ENCODE data around the gene CRLF2.
"Not testable (repeated sequence)": the region's sequence is repeated elsewhere in the genome, so short reads cannot be mapped to it uniquely, and the experiment has no call there.

The CRLF2 gene

DNA sequence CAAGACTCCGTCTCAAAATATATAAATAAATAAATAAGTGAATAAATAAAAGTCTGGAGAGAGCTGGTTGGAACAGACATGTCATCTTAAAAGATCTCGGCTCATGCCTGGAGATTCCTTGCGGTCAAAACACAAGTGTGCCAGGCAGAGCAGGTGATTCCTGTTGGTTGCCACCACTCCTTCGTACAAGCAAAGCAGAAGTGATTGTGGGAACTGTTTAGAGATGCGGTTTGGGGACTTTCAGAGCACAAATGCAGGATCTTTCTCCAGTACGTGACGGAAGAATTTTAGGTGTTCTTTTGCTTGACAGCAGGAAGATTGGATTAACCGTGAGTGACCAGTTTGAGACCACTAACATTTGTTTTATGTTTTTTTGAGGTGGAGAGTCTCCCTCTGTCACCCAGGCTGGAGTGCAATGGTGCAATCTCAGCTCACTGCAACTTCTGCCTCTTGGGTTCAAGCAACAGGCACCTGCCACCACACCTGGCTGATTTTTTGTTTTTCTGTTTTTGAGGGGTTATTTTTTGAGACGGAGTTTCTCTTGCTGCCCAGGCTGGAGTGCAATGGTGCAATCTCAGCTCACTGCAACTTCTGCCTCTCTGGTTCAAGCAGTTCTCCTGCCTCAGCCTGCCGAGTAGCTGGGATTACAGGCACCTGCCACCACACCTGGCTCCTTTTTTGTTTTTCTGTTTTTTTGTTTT is 2.8 kb upstream of the CRLF2 start:
- DNase-seq (ENCODE audit: insufficient read length, low spot score): no peak
- FAIRE-seq: no peak

DNA sequence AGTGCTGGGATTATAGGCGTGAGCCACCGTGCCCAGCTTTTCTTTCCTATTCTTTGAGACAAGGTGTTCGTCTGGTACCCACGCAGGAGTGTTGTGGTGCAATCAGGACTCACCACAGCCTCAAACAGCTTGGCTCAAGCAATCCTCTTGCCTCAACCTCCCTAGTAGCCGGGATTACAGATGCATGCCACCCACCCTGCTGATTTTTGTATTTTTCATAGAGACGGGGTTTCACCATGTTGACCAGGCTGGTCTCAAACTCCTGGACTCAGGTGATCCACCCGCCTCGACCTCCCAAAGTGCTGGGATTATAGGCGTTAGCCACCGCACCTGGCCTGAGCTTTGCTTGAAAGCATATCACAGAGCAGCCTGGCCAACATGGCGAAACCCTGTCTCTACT is 1.5 kb upstream of the CRLF2 start:
- no peak for FAIRE-seq
- DNase-seq (ENCODE audit: insufficient read length, low spot score): no peak

DNA sequence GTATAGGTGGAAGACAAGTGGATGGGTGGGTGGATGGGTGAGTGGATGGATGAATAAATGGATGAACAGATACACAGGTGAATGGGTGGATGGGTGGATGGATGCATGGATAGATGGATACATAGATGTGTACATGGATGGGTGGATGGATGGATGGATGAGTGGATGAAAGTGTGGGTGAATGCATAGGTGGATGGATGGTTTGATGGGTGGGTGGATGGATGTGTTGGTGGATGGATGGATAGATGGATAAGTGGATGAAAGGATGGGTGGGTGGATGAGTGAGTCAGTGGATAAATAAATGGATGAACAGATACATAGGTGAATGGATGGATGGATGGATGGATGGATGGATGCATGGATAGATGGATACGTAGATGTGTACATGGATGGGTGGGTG is 1.6 kb downstream of the CRLF2 start:
- no peak for FAIRE-seq
- no peak for DNase-seq (ENCODE audit: insufficient read length, low spot score)

DNA sequence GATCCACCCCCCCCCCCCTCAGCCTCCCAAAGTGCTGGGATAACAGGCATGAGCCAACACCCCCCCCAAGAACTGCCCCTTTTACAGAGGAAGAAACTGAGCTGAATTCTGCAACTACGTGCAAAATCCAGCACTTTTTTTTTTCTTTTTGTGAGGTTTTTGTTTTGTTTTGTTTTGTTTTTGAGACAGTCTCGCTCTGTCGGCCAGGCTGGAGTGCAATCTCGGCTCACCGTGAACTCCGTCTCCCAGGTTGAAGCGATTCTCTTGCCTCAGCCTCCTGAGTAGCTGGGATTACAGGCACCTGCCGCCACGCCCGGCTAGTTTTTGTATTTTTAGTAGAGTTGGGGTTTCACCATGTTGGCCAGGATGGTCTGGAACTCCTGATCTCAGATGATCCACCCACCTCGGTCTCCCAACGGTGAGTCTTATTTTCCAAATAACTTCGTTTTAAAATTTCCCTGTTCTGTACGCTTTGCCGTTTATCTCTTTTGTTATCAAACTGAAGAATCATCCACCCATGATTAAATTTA is 4.9 kb downstream of the CRLF2 start:
- DNase-seq (ENCODE audit: insufficient read length, low spot score) (no peak), FAIRE-seq (no peak)

DNA sequence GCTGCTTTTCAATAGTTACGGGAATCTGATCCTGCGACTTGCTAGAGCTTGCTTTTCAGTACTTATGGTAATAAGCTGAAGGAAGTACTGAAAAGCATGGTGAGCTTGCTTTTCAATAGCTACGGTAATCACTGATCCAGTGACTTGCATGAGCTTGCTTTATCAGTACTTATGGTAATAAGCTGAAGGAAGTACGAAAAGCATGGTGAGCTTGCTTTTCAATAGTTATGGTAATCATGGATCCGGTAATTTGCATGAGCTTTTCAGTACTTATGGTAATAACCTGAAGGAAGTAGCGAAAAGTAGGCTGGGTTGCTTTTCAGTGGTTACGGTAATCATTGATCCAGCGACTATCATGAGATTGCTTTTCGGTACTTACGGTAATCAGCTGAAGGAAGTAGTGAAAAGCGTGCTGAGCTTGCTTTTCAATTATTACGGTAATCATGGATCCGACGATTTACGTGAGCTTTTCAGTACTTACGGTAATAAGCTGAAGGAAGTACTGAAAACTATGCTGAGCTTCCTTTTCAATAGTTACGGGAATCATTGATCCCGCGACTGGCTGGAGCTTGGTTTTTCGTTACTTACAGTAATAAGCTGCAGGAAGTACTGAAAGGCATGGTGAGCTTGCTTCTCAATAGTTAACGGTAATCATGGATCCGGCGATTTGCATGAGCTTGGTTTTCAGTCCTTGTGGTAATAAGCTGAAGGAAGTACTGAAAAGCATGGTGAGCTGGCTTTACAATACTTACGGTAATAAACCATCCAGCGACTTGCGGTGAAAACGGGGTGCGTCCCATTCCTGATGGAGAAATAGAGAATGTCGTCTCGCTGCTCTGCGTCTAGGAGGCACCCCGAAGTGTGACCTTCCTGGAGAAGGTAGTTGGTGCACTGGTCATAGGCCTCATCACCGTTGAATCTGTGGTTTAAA is 6.5 kb downstream of the CRLF2 start:
- DNase-seq (ENCODE audit: insufficient read length, low spot score) (no peak), FAIRE-seq (peak; percentile 84)

DNA sequence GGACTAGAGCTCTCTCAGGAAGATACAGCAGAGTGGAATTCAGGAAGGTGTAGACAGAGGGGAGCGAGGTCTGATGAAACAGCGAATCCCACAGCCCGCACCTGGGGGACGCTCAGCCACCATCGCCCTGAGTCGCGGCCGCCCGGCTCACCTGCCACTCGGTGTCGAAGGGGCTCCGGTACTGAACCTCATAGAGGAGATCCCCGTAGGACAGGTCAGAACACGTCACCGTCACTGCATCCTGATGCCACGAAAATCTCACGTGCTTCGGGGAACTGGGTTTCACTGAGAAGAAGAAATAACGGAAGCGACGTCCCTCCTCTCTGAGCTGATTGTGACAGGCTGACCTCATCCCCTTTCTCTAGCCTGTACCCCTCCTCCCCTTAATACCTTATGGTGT is 10.2 kb downstream of the CRLF2 start:
- FAIRE-seq (no peak), DNase-seq (ENCODE audit: insufficient read length, low spot score) (no peak)

DNA sequence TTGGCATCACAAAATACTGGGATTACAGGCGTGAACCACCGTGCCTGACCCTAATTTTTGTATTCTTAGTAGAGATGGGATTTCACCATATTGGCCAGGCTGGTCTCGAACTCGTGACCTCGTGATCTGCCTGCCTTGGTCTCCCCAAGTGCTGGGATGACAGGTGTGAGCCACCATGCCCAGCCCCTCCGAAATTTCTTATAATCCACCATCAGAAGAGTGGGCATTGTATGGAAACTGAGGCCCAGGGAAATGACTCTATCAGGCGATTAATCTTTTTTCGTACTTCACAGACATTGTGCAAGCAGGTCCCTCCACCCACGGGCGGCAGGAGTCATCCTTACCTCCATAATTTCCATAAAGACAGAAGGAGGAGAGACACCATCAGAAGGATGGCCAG is 16.0 kb downstream of the CRLF2 start:
- FAIRE-seq: no peak

DNA sequence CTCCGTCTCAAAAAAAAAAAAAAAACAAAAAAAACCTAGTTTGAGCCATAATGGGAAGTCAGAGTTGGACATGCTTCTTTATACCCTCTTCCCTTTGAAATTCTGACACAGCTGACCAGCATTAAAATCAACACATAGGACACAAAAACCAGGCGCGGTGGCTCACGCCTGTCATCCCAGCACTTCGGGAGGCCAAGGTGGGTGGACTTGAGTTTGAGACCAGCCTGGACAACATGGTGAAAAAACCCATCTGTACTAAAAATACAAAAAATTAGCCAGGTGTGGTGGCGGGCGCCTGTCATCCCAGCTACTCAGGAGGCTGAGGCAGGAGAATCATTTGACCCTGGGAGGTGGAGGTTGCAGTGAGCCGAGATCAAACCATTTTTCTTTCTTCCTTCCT is 20.3 kb downstream of the CRLF2 start:
- FAIRE-seq; DNase-seq (ENCODE audit: insufficient read length, low spot score): not testable (repeated sequence)

More for the DNA sequence above, 16.0 kb downstream of the CRLF2 start:
- no peak for DNase-seq (ENCODE audit: insufficient read length, low spot score)

DNA sequence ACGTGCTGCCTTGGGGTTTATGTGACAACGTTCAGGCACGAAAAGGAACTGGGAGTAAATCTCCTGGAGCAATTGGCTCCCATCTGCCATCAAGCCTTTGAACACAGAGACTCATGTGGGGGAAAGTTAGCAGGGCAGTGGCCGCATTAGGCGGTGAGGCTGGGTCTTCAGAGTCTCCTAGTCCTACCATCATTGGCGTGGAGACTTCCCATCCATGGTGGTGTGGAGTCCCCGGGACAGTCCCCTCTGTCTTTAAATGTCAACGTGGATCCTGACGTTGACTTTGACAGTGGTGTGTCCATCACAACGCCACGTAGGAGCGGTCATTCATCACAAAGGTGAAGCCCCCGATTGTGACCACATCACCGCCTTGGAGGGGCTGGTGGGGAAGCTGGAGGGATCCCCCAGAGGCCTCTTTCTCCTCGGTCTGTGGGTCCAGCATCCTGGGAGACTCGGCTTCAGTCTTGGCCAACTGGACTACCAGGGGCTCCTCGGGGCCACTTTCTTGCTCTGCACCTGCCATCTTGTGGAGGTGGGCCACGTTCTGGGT is 21.8 kb downstream of the CRLF2 start:
- FAIRE-seq (no peak), DNase-seq (ENCODE audit: insufficient read length, low spot score) (no peak)

DNA sequence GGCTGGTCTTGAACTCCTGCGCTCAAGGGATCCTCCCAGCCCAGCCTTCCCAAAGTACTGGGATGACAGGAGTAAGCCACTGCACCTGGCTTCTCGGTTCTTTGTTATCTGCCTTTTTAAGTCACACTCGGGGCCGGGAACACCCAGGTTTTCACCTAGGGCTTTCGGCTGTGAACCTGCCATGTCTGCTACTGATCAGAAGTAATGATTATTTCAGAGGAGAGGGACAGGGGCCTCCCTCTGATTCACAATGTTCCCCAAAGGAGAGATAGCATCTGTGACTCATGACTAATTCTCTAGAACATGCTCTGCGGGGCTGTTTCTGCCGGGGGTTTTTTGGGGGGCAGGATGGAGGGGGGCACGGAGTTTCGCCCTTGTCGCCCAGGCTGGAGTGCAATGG is 26.9 kb downstream of the CRLF2 start:
- FAIRE-seq (no peak), DNase-seq (ENCODE audit: insufficient read length, low spot score) (no peak)

DNA sequence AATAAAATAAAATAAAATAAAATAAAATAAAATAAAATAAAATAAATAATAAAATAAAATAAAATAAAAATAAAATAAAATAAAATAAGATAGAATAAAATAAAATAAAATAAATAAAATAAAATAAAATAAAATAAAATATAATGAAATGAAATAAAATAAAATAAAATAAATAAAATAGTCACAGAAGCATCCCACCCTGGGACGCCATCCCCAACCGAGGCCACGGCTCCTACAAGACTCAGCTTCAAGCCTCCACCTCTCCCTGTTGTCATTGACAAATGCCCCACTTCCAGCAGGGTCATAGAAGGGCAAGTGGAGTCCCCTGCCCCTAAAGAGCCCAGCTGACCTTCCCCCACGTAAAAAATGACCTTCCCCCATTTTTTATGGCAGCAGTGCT is 30.2 kb downstream of the CRLF2 start:
- FAIRE-seq (no peak), DNase-seq (ENCODE audit: insufficient read length, low spot score) (no peak)

DNA sequence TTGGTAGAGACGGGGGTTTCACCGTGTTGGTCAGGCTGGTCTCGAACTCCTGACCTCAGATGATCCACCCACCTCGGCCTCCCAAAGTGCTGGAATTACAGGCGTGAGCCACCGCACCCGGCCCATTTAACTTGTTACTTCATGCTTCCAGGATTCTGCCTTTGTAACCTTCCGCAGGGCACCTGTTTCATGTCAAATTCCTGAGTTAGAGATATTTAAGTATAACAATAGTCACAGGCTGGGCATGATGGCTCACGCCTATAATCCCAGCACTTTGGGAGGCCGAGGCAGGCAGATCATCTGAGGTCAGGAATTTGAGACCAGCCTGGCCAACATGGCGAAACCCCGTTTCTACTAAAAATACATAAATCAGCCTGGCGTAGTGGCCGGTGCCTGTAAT is 30.8 kb downstream of the CRLF2 start:
- not testable (repeated sequence) for DNase-seq (ENCODE audit: insufficient read length, low spot score); FAIRE-seq

DNA sequence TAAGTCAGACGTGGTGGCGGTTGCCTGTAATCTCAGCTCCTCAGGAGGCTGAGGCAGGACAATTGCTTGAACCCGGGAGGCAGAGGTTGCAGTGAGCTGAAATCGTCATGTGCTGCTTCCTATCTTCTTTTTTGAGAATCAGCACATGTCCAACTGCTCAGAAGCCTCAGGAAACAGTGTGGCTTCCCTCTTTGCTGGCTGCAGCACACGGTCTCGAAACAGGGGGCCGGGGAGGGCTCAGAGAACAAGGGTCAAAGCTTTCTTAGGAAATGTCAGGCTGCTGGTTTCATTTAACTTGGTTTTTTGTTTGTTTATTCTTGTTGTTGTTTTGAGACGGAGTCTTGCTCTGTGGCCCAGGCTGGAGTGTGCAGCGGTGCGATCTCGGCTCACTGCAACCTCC is 31.3 kb downstream of the CRLF2 start:
- FAIRE-seq (no peak), DNase-seq (ENCODE audit: insufficient read length, low spot score) (no peak)

DNA sequence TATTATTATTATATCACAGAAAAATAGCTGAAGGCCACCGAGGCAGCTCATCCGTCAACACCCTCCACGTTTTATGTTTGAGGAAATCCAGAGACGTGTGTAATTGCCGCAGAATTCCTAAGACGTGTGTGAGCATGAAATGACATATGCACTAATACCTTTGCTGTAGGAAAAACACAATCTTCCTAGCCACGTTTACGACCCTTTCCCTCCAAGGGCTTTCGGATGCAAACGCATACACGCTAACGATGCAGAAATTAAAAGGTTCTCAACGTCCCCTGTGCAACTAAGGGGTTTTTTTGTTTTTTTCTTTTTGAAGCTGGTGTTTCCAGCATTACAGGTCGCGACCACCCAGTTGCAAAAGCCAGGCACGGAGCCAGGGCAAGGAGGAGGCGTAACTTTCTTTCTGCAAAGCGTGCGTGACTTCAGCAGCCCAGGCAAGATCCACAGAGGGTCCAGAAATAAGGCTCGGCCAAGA is 33.8 kb downstream of the CRLF2 start:
- DNase-seq (ENCODE audit: insufficient read length, low spot score) (no peak), FAIRE-seq (no peak)

DNA sequence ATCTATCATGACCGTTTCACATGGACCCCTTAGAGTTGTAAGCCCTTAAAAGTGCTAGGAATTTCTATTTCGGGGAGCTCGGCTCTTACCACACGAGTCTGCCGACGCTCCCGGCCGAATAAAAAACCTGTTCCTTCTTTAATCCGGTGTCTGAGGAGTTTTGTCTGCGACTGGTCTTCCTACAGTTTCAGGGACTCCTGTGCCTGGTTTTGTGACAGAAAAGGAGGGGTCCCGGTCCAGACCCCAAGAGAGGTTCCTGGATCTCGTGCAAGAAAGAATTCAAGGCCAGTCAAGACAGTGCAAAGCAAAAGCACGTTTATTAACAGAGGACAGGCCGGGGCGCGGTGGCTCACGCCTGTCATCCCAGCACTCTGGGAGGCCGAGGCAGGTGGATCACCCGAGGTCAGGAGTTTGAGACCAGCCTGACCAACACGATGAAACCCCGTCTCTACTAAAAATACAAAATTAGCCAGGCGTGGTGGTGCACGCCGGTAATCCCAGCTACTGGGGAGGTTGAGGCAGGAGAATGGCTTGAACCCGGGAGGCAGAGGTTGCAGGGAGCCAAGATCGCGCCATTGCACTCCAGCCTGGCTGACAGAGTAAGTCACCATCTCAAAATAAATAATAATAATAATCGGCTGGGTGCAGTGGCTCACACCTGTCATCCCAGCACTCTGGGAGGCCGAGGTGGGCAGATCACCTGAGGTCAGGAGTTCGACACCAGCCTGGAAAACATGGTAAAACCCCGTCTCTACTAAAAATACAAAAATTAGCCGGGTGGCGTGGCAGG is 35.7 kb downstream of the CRLF2 start:
- FAIRE-seq; DNase-seq (ENCODE audit: insufficient read length, low spot score): not testable (repeated sequence)

DNA sequence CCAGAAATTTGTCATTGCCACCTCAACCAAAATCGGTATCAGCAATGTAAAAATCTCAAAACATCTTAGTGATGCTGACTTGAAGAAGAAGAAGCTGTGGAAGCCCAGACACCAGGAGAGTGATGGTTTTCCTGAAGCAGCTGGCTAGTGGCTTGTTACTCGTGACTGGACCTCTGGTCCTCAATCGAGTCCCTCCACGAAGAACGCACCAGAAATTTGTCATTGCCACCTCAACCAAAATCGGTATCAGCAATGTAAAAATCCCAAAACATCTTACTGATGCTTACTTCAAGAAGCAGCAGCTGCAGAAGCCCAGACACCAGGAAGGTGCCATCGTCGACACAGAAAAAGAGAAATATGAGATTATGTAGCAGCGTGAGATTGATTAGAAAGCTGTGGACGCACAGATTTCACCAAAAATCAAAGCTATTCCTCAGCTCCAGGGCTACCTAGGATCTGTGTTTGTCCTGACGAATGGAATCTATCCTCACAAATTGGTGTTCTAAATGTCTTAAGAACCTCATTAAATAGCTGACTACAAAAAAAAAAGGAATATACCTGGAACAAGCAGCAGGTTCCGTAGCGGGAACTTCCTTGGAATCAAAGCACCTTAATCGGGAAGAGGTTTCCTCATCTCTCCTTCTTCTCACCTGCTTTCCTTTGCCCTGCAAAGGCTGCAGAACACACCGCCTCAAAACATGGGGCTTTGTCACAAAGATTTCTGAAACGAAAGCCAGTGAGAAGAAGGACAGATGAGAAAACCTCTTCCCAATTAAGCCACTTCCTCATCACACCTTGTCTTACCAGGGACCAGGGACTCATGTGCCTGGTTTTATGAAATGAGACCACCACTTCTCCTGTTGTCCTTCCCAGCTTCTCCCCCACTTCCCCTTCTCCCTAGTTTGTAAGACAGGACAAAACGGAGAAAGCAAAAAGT is 37.6 kb downstream of the CRLF2 start:
- DNase-seq (ENCODE audit: insufficient read length, low spot score); FAIRE-seq: not testable (repeated sequence)

DNA sequence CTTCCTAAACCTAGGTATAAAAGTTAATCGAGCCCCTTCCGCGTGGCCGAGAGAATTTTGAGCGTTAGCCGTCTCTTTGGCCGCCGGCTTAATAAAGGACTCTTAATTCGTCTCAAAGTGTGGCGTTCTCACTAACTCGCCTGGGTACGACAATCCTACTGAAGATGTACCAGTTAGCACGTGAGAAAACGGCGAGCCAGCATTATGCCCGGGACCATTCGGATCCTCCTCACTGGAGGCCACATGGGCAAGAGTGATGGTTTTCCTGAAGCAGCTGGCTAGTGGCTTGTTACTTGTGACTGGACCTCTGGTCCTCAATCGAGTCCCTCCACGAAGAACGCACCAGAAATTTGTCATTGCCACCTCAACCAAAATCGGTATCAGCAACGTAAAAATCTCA is 39.0 kb downstream of the CRLF2 start:
- FAIRE-seq; DNase-seq (ENCODE audit: insufficient read length, low spot score): not testable (repeated sequence)

DNA sequence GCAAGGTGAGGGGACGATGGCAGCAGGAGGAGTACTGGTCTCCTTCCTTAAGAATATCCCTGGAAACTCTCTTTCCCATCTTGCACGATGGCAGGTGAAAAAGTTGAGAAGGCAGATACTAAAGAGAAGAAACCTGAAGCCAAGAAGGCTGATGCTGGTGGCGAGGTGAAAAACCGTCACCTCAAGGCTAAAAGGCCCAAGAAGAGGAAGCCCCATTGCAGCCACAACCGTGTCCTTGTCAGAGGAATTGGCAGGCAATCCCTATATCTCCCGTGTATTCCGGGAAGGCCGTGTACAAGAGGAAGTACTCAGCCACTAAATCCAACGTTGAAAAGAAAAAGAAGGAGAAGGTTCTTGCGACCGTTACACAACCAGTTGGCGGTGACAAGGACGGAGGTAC is 40.0 kb downstream of the CRLF2 start:
- no peak for DNase-seq (ENCODE audit: insufficient read length, low spot score)
- FAIRE-seq: no peak

DNA sequence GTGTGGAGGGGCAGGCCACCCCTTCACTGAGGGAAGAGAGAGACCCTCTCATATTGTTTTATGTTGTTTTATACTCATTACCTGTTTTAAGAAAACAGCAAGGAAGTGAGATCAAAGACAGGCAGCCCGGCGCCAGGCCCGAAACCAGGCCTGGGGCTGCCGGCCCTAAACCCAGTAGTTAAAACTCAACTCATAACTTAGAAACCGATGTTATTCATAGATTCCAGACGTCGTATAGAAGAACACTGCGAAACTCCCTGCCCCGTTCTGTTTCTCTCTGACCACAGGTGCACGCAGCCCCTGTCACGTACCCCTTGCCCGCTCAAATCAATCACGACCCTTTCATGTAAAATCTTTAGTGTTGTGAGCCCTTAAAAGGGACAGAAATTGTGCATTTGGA is 40.5 kb downstream of the CRLF2 start:
- DNase-seq (ENCODE audit: insufficient read length, low spot score); FAIRE-seq: not testable (repeated sequence)

All from GM19239 (cell line).